Naive thymus-derived CD4-positive, alpha-beta T cell (primary cell): Measurements from ENCODE around the gene BPGM. TPM values are rescaled to one million over a fixed set of nuclear protein-coding genes. Genes with fewer than 3 reads are reported as not detected.

ENCODE experiments used
- ATAC-seq: fragments of 150-1000 bp; cut with Tn5 transposase; 2 replicates; pipeline ENCODE4 v1.10.0; 2021; ENCODE audit warnings: mild to moderate bottlenecking, moderate library complexity
- CTCF ChIA-PET: fragments of 350-600 bp; sonication (Branson Sonifier 250); formaldehyde crosslinking; loops from one replicate; lab custom pipeline; 2021; ENCODE audit warnings: antibody characterized with exemption; lab: Charles Lee
- POLR2A ChIA-PET: fragments of 350-600 bp; sonication (Branson Sonifier 250); formaldehyde crosslinking; loops from one replicate; lab custom pipeline; 2021; ENCODE audit warnings: antibody characterized with exemption, inconsistent platforms; lab: Charles Lee
- DNase-seq, 9 donors: peaks; one replicate each; pipeline versions ENCODE4 v3.0.0 to v3.0.0-alpha.2; 2020 to 2022; ENCODE audit warnings: mixed read lengths in 1 of 9
- H3K27ac ChIP-seq: one replicate; pipeline ENCODE4 v1.7.0; 2013; ENCODE audit warnings: mild to moderate bottlenecking, low read depth, low read length, moderate library complexity
- H3K27me3 ChIP-seq, 2 donors: one replicate each; pipeline ENCODE4 v1.7.0; 2013; ENCODE audit warnings: low read length in 2 of 2, mild to moderate bottlenecking in 2 of 2, moderate library complexity in 2 of 2; ENCODE audit not compliant: control insufficient read depth in 2 of 2, insufficient read depth in 2 of 2
- H3K36me3 ChIP-seq, 3 experiments: 1 replicate in 2 of 3; 2 replicates in 1 of 3; pipeline ENCODE4 v1.7.0; 2013; ENCODE audit warnings: low read length in 3 of 3, mild to moderate bottlenecking in 3 of 3, moderate library complexity in 1 of 3; ENCODE audit not compliant: insufficient read depth in 3 of 3, control insufficient read depth in 2 of 3
- H3K4me1 ChIP-seq, 2 donors: one replicate each; pipeline ENCODE4 v1.7.0; 2013; ENCODE audit warnings: low read length in 2 of 2, mild to moderate bottlenecking in 2 of 2, moderate library complexity in 1 of 2; ENCODE audit not compliant: control insufficient read depth in 2 of 2, insufficient read depth in 2 of 2
- H3K4me3 ChIP-seq: 2 replicates; pipeline ENCODE4 v1.7.0; 2013; ENCODE audit warnings: mild to moderate bottlenecking, low read length
- H3K9me3 ChIP-seq, 3 experiments: 1 replicate in 2 of 3; 2 replicates in 1 of 3; pipeline ENCODE4 v1.7.0; 2013; ENCODE audit warnings: low read length in 3 of 3; ENCODE audit not compliant: control insufficient read depth in 2 of 3
- H3K27ac Mint-ChIP-seq, 9 donors: one replicate each; pipeline ENCODE4 v1.8.0; 2020 to 2022; ENCODE audit warnings: mixed read lengths in 9 of 9, mild to moderate bottlenecking in 8 of 9, moderate library complexity in 5 of 9, inconsistent platforms in 2 of 9
- H3K27me3 Mint-ChIP-seq, 5 donors: one replicate each; pipeline ENCODE4 v1.8.0; 2021 to 2022; ENCODE audit warnings: mixed read lengths in 5 of 5, mild to moderate bottlenecking in 1 of 5
- H3K36me3 Mint-ChIP-seq, 5 donors: one replicate each; pipeline ENCODE4 v1.8.0; 2020 to 2022; ENCODE audit warnings: mixed read lengths in 5 of 5, mild to moderate bottlenecking in 3 of 5, inconsistent platforms in 1 of 5
- H3K4me1 Mint-ChIP-seq, 7 donors: one replicate each; pipeline ENCODE4 v1.8.0; 2020 to 2022; ENCODE audit warnings: mixed read lengths in 7 of 7, mild to moderate bottlenecking in 3 of 7, inconsistent platforms in 1 of 7
- H3K4me3 Mint-ChIP-seq, 10 donors: one replicate each; pipeline ENCODE4 v1.8.0; 2020 to 2022; ENCODE audit warnings: mild to moderate bottlenecking in 10 of 10, mixed read lengths in 10 of 10, moderate library complexity in 6 of 10, inconsistent platforms in 2 of 10
- H3K9me3 Mint-ChIP-seq, 11 donors: one replicate each; pipeline ENCODE4 v1.8.0; 2020 to 2022; ENCODE audit warnings: mixed read lengths in 11 of 11, mild to moderate bottlenecking in 4 of 11, inconsistent platforms in 1 of 11, moderate library complexity in 1 of 11
- intact Hi-C, 2 donors: fragments of 100-400 bp; cut with micrococcal nuclease; formaldehyde crosslinking; loops; one replicate each; pipeline ENCODE4 v1.15.1; 2023
- polyA plus RNA-seq, 2 donors: library from polyadenylated mRNA; unstranded; fragments of 300-500 nt; fragmentation: Illumina TruSeq; gene quantifications; one replicate each; pipeline ENCODE4 v1.2.3, GENCODE V29; 2021
- total RNA-seq, 6 experiments: library from RNA in 5 of 6; stranded (reverse) in 5 of 6; gene quantifications; 1 replicate in 5 of 6; 2 replicates in 1 of 6; pipeline ENCODE4 v1.2.3 and lab custom pipeline; 2021 to 2026

Gene BPGM
- total and polyA plus RNA-seq, 7 experiments from 2014 or later = 12.7 to 33.9 (median 19.0) TPM

DNA sequence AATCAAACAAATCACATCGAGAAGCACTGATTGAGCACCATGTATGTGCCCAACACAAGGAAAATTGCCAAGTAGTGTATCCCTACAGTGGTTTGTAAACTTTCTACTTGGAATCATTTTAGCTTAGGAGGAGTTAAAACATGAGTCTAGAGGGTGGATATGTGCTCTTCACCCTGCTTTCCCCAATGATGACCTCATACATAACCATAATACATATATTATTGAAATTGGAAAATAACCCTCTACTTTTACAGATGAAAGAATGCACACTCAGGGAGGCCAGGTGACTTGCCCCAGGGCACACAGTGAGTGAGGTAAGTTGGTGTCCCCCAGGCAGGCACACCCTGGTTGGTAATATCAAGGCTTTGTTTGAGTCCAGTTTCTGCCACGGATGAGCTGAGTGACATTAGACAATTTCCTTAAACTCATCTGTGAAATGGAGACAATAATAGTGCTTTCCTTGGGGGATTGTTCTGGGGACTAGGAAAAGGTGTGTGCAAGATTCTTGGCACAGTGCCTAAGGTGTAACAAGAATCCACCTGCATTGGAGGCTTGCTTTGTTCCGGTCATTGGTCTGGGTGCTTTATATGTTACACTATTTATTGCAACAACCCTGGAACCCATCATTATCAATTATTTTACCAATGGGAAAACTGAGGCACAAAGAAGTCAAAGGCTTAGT, 50.7 kb downstream of the BPGM start:
- ATAC-seq (no peak), DNase-seq (no peak)
- no peaks in the 10 kb centered on the region for H3K27me3 ChIP-seq
- H3K4me3 Mint-ChIP-seq = no peak overlapping the region
- intact Hi-C loops = no loop called here
- no peak overlapping the region for H3K27ac ChIP-seq
- H3K9me3 Mint-ChIP-seq = no peaks in the 10 kb centered on the region
- POLR2A ChIA-PET = no interaction called here
- H3K4me1 ChIP-seq = peaks cover 0 to 2% of the 10 kb centered on the region in 2 donors
- H3K36me3 Mint-ChIP-seq = no peaks in the 10 kb centered on the region
- peaks cover 0 to 9% (median 5%) of the 10 kb centered on the region in 7 donors for H3K4me1 Mint-ChIP-seq
- H3K27me3 Mint-ChIP-seq = peaks cover 0 to 3% (median 0%) of the 10 kb centered on the region in 5 donors
- no peak overlapping the region for H3K4me3 ChIP-seq
- no peaks in the 10 kb centered on the region for H3K9me3 ChIP-seq
- CTCF ChIA-PET = interaction anchor here (0.8 kb wide), 1 partner anchor 64 kb away, joined by 3 read pairs; no protein-coding TSS in a partner anchor
- no peak overlapping the region for H3K27ac Mint-ChIP-seq
- no peaks in the 10 kb centered on the region for H3K36me3 ChIP-seq

DNA sequence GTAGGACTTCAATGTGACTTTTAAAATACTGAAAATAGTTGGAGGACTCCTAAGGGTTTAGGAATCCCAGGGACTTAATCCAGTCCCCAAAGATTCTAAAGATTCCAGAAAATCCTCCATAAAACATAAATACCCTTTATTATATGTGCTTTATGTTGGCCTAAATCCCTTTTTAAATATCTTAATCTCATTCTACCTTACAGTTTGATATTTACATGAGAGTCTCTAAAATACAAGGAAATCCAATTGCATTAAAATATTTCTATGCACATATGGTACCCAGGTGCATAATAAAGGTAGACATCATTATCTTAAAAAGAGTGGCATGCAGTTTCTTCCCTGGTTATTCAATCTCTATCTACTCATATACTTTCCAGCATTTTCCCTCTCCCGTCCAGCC, 51.8 kb downstream of the BPGM start:
- H3K27ac ChIP-seq = no peak overlapping the region
- no peak overlapping the region for H3K4me3 ChIP-seq
- Mint-ChIP-seq H3K4me3 (no peak overlapping the region), H3K27ac (no peak overlapping the region), H3K4me1 (peaks cover 0 to 3% (median 0%) of the 10 kb centered on the region in 7 donors), H3K9me3 (no peaks in the 10 kb centered on the region), H3K27me3 (peaks cover 0 to 2% (median 0%) of the 10 kb centered on the region in 5 donors), H3K36me3 (no peaks in the 10 kb centered on the region)
- H3K9me3 ChIP-seq = no peaks in the 10 kb centered on the region
- intact Hi-C loops = no loop called here
- ChIA-PET CTCF (no interaction called here), POLR2A (no interaction called here)
- H3K27me3 ChIP-seq = no peaks in the 10 kb centered on the region
- no peak for ATAC-seq
- DNase-seq = no peak
- no peaks in the 10 kb centered on the region for H3K4me1 ChIP-seq
- no peaks in the 10 kb centered on the region for H3K36me3 ChIP-seq

DNA sequence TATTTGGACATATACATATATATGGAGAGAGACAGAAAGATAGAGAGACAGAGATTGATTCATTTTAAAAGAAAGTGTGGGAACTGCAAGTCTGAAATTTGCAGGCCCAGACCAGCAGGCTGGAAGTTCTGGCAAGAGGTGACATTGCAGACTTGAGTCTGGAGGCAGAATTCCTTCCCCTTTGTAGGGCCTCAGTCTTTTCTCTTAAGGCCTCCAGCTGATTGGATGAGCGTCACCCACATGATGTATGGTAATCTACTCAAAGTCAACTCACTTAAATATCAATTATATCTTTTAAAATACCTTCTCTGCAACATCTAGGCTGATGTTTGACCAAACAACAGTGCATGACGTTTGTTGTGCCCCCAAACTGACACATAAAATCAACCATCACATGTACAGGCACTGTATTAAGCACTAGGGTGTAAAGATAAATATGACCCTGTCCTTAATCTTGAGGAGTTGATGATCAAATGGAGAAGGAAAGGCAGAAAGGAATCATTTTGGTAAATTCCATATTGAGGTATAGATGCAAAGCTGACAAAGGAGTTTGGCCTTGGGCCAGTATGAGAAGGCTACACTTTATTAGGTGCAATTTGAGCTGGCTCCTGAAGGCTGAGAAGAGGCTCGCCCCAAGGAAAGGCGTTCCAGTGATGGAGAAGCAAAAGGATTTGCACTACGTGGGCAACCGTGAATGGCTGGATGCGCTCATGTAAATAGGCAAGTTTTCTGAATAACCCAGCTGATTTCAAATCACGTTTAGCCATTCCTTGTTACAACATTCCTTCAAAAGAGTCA, 52.6 kb downstream of the BPGM start:
- Histone ChIP-seq H3K27ac (no peak overlapping the region), H3K4me1 (no peaks in the 10 kb centered on the region)
- CTCF ChIA-PET = interaction anchor here (8.4 kb wide), 1 partner anchor 65 kb away, joined by 90 read pairs; no protein-coding TSS in a partner anchor

DNA sequence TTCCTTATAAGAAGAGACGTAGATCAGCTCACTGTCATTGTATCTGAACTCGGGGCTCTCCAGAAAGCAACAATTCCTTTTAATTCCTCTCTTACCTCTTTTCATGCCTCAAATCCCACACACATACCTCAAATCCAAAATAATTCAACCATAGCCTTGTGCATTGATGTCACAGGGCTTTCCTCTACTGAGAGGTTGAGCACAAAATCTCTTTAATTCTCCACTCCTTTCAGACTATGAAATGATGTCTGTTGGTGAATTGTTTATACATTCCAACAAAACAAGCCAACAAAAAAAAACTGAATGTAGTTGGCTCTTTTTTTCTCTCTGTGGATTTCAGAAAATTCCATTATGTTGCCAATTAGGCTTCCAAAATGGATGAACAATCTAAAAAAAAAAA, 53.2 kb downstream of the BPGM start:
- peaks cover 0 to 2% (median 0%) of the 10 kb centered on the region in 5 donors for H3K27me3 Mint-ChIP-seq
- no peak overlapping the region for H3K27ac ChIP-seq
- H3K36me3 Mint-ChIP-seq = no peaks in the 10 kb centered on the region
- H3K4me1 Mint-ChIP-seq = no peaks in the 10 kb centered on the region
- no peak for DNase-seq
- intact Hi-C loops = loop anchor here in 1 of 2 donors (2.0 kb wide), 1 partner anchor 31 kb away; no protein-coding TSS in a partner anchor
- CTCF ChIA-PET = interaction anchor here (1.3 to 8.4 kb wide), 3 partner anchors 11 to 471 kb away, joined by 3 to 90 read pairs (median 4); partner anchors contain the start of gene CYREN
- no peak overlapping the region for H3K27ac Mint-ChIP-seq
- H3K9me3 ChIP-seq = no peaks in the 10 kb centered on the region
- H3K36me3 ChIP-seq = no peaks in the 10 kb centered on the region
- no peak overlapping the region for H3K4me3 ChIP-seq
- no peak for ATAC-seq
- no peaks in the 10 kb centered on the region for H3K27me3 ChIP-seq
- POLR2A ChIA-PET = interaction anchor here (0.8 to 2.4 kb wide), 2 partner anchors 53 to 64 kb away, joined by 4 to 8 read pairs; no protein-coding TSS in a partner anchor
- no peak overlapping the region for H3K4me3 Mint-ChIP-seq
- no peaks in the 10 kb centered on the region for H3K4me1 ChIP-seq
- H3K9me3 Mint-ChIP-seq = no peaks in the 10 kb centered on the region

More for the DNA sequence above, 52.6 kb downstream of the BPGM start:
- DNase-seq = no peak
- H3K27ac Mint-ChIP-seq = no peak overlapping the region
- POLR2A ChIA-PET = interaction anchor here (0.8 kb wide), 1 partner anchor 52 kb away, joined by 4 read pairs; no protein-coding TSS in a partner anchor
- no peaks in the 10 kb centered on the region for H3K4me1 Mint-ChIP-seq
- H3K36me3 Mint-ChIP-seq = no peaks in the 10 kb centered on the region
- H3K4me3 ChIP-seq = no peak overlapping the region
- no peak overlapping the region for H3K4me3 Mint-ChIP-seq
- intact Hi-C loops = no loop called here
- H3K27me3 Mint-ChIP-seq = peaks cover 0 to 2% (median 0%) of the 10 kb centered on the region in 5 donors
- H3K36me3 ChIP-seq = no peaks in the 10 kb centered on the region
- H3K27me3 ChIP-seq = no peaks in the 10 kb centered on the region
- no peaks in the 10 kb centered on the region for H3K9me3 Mint-ChIP-seq
- no peaks in the 10 kb centered on the region for H3K9me3 ChIP-seq
- ATAC-seq = no peak

DNA sequence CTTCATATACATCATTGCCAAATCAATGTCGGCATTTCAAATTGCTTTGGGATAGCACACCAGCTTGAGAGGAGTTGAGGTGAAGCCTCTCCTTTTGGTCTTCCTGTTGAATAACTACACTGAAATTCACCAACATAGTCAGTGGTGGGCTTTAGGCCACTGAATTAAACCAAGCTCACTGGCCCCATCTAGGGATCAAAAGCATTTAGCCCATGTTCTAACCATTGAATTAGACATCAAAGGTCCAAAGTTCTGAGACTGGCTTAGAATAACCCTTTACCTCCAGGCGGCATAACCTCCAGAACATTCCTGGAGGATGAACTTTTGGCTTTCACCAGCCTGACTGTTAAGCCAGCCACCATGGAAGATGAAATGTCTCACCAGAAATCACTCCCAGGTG, 54.6 kb downstream of the BPGM start:
- DNase-seq (peak in 6 of 9 donors; percentile 10 to 39 (median 23)), ATAC-seq (peak; percentile 60)
- no peak overlapping the region for H3K4me3 Mint-ChIP-seq
- H3K27ac Mint-ChIP-seq = peak overlapping the region in 1 of 9 donors; percentile 25
- Histone ChIP-seq H3K4me3 (no peak overlapping the region), H3K9me3 (no peaks in the 10 kb centered on the region), H3K36me3 (no peaks in the 10 kb centered on the region), H3K4me1 (no peaks in the 10 kb centered on the region), H3K27ac (no peak overlapping the region), H3K27me3 (no peaks in the 10 kb centered on the region)
- H3K27me3 Mint-ChIP-seq = peaks cover 0 to 2% (median 0%) of the 10 kb centered on the region in 5 donors
- no peaks in the 10 kb centered on the region for H3K9me3 Mint-ChIP-seq
- POLR2A ChIA-PET = interaction anchor here (0.6 to 2.4 kb wide), 8 partner anchors 10 to 68 kb away, joined by 3 to 8 read pairs (median 4); no protein-coding TSS in a partner anchor
- no peaks in the 10 kb centered on the region for H3K4me1 Mint-ChIP-seq
- intact Hi-C loops = loop anchor here (1.0 to 2.0 kb wide), 4 partner anchors 32 to 253 kb away; partner anchors contain the start of gene BPGM (in 1 of the 2)
- CTCF ChIA-PET = interaction anchor here (0.8 to 8.4 kb wide), 8 partner anchors 8 to 470 kb away, joined by 3 to 90 read pairs (median 4); partner anchors contain the start of gene CYREN
- H3K36me3 Mint-ChIP-seq = no peaks in the 10 kb centered on the region
